ENCODE data around the gene CHST3.

CHST3 gene

DNA sequence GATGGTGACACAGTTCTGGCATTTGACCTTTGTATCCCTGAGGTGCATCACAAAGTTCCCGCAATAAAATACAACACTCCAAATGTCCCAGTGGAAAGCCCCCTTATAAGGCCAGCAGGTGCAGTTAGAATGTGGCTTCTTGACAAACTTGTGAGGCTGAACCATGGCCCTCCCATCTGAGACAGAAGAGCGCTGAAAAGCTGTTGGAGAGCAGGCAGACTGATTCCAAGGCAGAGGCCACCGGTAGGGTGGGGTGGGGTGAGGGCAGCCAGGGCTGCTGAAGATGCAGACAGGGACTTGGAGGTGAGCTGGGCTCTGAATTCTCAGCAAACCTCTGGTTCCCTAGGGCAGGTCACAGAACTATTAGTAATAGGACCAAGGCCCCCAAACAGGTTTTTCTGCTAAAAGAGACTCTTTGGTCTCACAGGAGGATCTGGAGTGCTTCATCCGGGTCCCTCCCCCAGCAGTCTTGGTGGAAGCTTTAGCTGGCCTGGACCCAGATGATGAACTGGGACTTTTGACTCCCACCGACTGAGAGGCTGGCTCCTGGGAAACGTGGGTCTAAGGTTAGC, 15.6 kb upstream of the CHST3 start:
- Histone ChIP-seq H3K4me2 (ENCODE audit: low read depth, low read length, poor library complexity, severe bottlenecking) (no peak overlapping the region), H3F3A (ENCODE audit: insufficient read depth) (no peaks in the 10 kb centered on the region), H3K9ac (ENCODE audit: low read length) (no peak overlapping the region), H3K27ac (ENCODE audit: low read depth, low read length) (no peak overlapping the region), H3K36me3 (ENCODE audit: low read length) (no peaks in the 10 kb centered on the region), H4K20me1 (ENCODE audit: low read depth, low read length) (no peaks in the 10 kb centered on the region), H3K27me3 (ENCODE audit: low read length) (no peaks in the 10 kb centered on the region), H3K4me3 (ENCODE audit: insufficient read depth, low read length, poor library complexity, severe bottlenecking) (no peak overlapping the region), H3K79me2 (ENCODE audit: insufficient read depth, low read length) (no peaks in the 10 kb centered on the region), H3K9me2 (replicated peaks; ENCODE audit: insufficient read depth, low read length) (no peaks in the 10 kb centered on the region; the same call in 1 of the 2 replicates), H3K9me3 (ENCODE audit: insufficient read depth, low read length) (peaks cover 38% of the 10 kb centered on the region), H2AFZ (ENCODE audit: low read depth, low read length, severe bottlenecking) (no peak overlapping the region)
- TF ChIP-seq, protein P1, sequence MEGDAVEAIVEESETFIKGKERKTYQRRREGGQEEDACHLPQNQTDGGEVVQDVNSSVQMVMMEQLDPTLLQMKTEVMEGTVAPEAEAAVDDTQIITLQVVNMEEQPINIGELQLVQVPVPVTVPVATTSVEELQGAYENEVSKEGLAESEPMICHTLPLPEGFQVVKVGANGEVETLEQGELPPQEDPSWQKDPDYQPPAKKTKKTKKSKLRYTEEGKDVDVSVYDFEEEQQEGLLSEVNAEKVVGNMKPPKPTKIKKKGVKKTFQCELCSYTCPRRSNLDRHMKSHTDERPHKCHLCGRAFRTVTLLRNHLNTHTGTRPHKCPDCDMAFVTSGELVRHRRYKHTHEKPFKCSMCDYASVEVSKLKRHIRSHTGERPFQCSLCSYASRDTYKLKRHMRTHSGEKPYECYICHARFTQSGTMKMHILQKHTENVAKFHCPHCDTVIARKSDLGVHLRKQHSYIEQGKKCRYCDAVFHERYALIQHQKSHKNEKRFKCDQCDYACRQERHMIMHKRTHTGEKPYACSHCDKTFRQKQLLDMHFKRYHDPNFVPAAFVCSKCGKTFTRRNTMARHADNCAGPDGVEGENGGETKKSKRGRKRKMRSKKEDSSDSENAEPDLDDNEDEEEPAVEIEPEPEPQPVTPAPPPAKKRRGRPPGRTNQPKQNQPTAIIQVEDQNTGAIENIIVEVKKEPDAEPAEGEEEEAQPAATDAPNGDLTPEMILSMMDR (IDR thresholded peaks at IDR 0.05; ENCODE audit: insufficient read depth, low read length, poor library complexity, severe bottlenecking), result no peak
- TF ChIP-seq EZH2phosphoT487 (conservative IDR thresholded peaks at IDR 0.05; ENCODE audit: low read length), result no peak

DNA sequence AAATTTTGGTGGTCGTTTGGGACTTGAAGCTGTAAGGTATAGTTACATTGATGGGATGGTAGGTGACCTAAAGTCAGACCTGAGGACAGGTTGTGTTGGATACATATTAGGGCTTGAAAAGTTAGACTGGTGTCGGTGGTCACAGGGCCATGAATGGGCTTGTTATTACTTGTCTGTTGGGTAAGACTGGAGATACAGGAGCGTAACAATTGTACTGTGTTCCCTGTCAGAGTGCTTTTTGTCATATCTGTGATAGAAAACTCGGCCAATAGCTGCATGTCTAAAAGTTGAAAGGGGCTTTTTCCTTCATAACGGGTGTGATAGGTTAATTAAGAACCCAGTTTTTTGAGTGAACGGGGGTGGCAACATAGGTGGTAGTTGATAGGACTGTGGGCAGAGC, 13.5 kb upstream of the CHST3 start:
- Histone ChIP-seq H3K27ac (ENCODE audit: low read depth, low read length) (no peak overlapping the region), H4K20me1 (ENCODE audit: low read depth, low read length) (no peaks in the 10 kb centered on the region), H3K4me3 (ENCODE audit: insufficient read depth, low read length, poor library complexity, severe bottlenecking) (no peak overlapping the region), H3K27me3 (ENCODE audit: low read length) (no peaks in the 10 kb centered on the region), H3K4me2 (ENCODE audit: low read depth, low read length, poor library complexity, severe bottlenecking) (no peak overlapping the region), H3F3A (ENCODE audit: insufficient read depth) (no peaks in the 10 kb centered on the region), H3K79me2 (ENCODE audit: insufficient read depth, low read length) (no peaks in the 10 kb centered on the region), H3K9me2 (replicated peaks; ENCODE audit: insufficient read depth, low read length) (no peaks in the 10 kb centered on the region; the same call in 1 of the 2 replicates), H3K9me3 (ENCODE audit: insufficient read depth, low read length) (peaks cover 37% of the 10 kb centered on the region), H3K36me3 (ENCODE audit: low read length) (no peaks in the 10 kb centered on the region), H2AFZ (ENCODE audit: low read depth, low read length, severe bottlenecking) (no peak overlapping the region), H3K9ac (ENCODE audit: low read length) (no peak overlapping the region)
- TF ChIP-seq, protein P1 (IDR thresholded peaks at IDR 0.05; ENCODE audit: insufficient read depth, low read length, poor library complexity, severe bottlenecking), result no peak
- TF ChIP-seq EZH2phosphoT487 (conservative IDR thresholded peaks at IDR 0.05; ENCODE audit: low read length), result no peak

DNA sequence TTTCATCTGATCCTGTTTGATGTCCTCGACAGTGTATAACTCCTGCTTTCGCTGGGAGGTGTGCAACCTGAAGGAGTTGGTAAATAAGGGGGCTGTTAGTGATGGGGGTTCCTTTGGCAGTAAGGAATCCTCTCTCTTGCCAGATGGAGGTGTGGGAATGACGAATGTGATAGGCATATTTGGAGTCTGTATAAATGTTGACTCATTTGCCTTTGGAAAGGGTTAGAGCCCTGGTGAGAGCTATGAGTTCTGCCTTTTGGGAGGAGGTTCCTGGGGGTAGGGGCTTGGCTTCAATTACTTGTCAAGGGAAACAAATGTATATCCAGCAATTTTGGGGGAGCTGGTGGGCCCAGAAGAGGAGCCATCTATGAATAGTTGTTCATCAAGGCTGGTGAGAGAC, 11.4 kb upstream of the CHST3 start:
- Histone ChIP-seq H3K36me3 (ENCODE audit: low read length) (no peaks in the 10 kb centered on the region), H3K9me3 (ENCODE audit: insufficient read depth, low read length) (peaks cover 21% of the 10 kb centered on the region), H4K20me1 (ENCODE audit: low read depth, low read length) (no peaks in the 10 kb centered on the region), H3K79me2 (ENCODE audit: insufficient read depth, low read length) (no peaks in the 10 kb centered on the region), H3K27me3 (ENCODE audit: low read length) (no peaks in the 10 kb centered on the region), H3K4me2 (ENCODE audit: low read depth, low read length, poor library complexity, severe bottlenecking) (no peak overlapping the region), H3K9ac (ENCODE audit: low read length) (no peak overlapping the region), H2AFZ (ENCODE audit: low read depth, low read length, severe bottlenecking) (no peak overlapping the region), H3K9me2 (replicated peaks; ENCODE audit: insufficient read depth, low read length) (no peaks in the 10 kb centered on the region; the same call in 1 of the 2 replicates), H3F3A (ENCODE audit: insufficient read depth) (no peaks in the 10 kb centered on the region), H3K4me3 (ENCODE audit: insufficient read depth, low read length, poor library complexity, severe bottlenecking) (no peak overlapping the region), H3K27ac (ENCODE audit: low read depth, low read length) (no peak overlapping the region)
- no peak for TF ChIP-seq EZH2phosphoT487 (conservative IDR thresholded peaks at IDR 0.05; ENCODE audit: low read length)
- TF ChIP-seq, protein P1 (IDR thresholded peaks at IDR 0.05; ENCODE audit: insufficient read depth, low read length, poor library complexity, severe bottlenecking), result no peak
